ENCODE results near the gene ANAPC2. TPM values are rescaled to one million over a fixed set of nuclear protein-coding genes. Genes with fewer than 3 reads are reported as not detected.

The ANAPC2 gene
- polyA plus RNA-seq: 0.71 TPM in 1 of 2 replicates, not detected in the other

GRCh38 chr9:137188490-137189296 lies at the start of gene ANAPC2, which contains the start of gene SSNA1:
TSS of gene ANAPC2 (minus strand) at chr9:137188560. CDS start at chr9:137188532, 28 bp downstream.
TSS of gene SSNA1 (plus strand) at chr9:137188676. CDS start at chr9:137188727, 51 bp downstream.

GRCh38 chr9:137230705-137231371 lies 42.5 kb upstream of the ANAPC2 start, which contains the start of gene SLC34A3:
TSS of gene SLC34A3 (plus strand) at chr9:137230901. CDS start at chr9:137231703, 802 bp downstream.

GRCh38 chr9:137227054-137227852 lies 38.9 kb upstream of the ANAPC2 start, which contains the start of gene RNF224:
TSS of gene RNF224 (plus strand) at chr9:137227502. CDS start at chr9:137228336, 834 bp downstream.

GRCh38 chr9:137224830-137225694 lies 36.7 kb upstream of the ANAPC2 start, which contains the start of gene CYSRT1:
TSS of gene CYSRT1 (plus strand) at chr9:137225174. CDS start at chr9:137225622, 448 bp downstream.

GRCh38 chr9:137222190-137223077 lies 34.1 kb upstream of the ANAPC2 start, which contains the start of gene RNF208:
TSS of gene RNF208 (minus strand) at chr9:137222240. CDS start at chr9:137221212, 1,028 bp downstream.

GRCh38 chr9:137205126-137206069 lies 17.0 kb upstream of the ANAPC2 start, which contains the start of the genes NDOR1 and TMEM203:
TSS of gene NDOR1 (plus strand) at chr9:137205700. CDS start at chr9:137205778, 78 bp downstream.
TSS of gene TMEM203 (minus strand) at chr9:137205648. CDS start at chr9:137205414, 234 bp downstream.

GRCh38 chr9:137200311-137201204 lies 12.2 kb upstream of the ANAPC2 start, which contains the start of gene TPRN:
TSS of gene TPRN (minus strand) at chr9:137200741. CDS start at chr9:137200711, 30 bp downstream.

GRCh38 chr9:137169896-137170358 lies 18.4 kb downstream of the ANAPC2 start, which contains the start of gene LRRC26:
TSS of gene LRRC26 (minus strand) at chr9:137170051. CDS start at chr9:137169943, 108 bp downstream.

GRCh38 chr9:137138722-137139467 lies 49.5 kb downstream of the ANAPC2 start, which contains the start of gene GRIN1:
TSS of gene GRIN1 (plus strand) at chr9:137139154. CDS start at chr9:137139487, 333 bp downstream.

Other genes starting within 250 kb of the ANAPC2 start
- gene FBXW5, start 243.8 kb downstream of the ANAPC2 start, polyA plus RNA-seq: 0.56 and 2.2 TPM in 2 replicates
- gene C8G, start 243.3 kb downstream of the ANAPC2 start, polyA plus RNA-seq: 0.90 TPM in 1 of 2 replicates, not detected in the other
- gene LCN12, start 236.3 kb downstream of the ANAPC2 start, polyA plus RNA-seq: not detected in 2 replicates
- 67.9 and 135 TPM in 2 replicates for gene PTGDS, start 211.1 kb downstream of the ANAPC2 start, polyA plus RNA-seq
- not detected in 2 replicates for gene LCNL1, start 205.6 kb downstream of the ANAPC2 start, polyA plus RNA-seq
- 4.7 TPM in 2 replicates for gene PAXX, start 196.1 kb downstream of the ANAPC2 start, polyA plus RNA-seq
- gene CLIC3, start 192.0 kb downstream of the ANAPC2 start, polyA plus RNA-seq: not detected in 2 replicates
- 0.60 and 0.74 TPM in 2 replicates for gene ABCA2, start 160.3 kb downstream of the ANAPC2 start, polyA plus RNA-seq
- not detected in 2 replicates for gene FUT7, start 156.5 kb downstream of the ANAPC2 start, polyA plus RNA-seq
- 10.3 and 19.0 TPM in 2 replicates for gene NPDC1, start 142.4 kb downstream of the ANAPC2 start, polyA plus RNA-seq
- not detected in 2 replicates for gene ENTPD2, start 134.5 kb downstream of the ANAPC2 start, polyA plus RNA-seq
- 0.24 TPM in 1 of 2 replicates, not detected in the other for gene SAPCD2, start 118.0 kb downstream of the ANAPC2 start, polyA plus RNA-seq
- not detected in 2 replicates for gene UAP1L1, start 111.0 kb downstream of the ANAPC2 start, polyA plus RNA-seq
- 5.7 and 15.4 TPM in 2 replicates for gene MAN1B1, start 101.6 kb downstream of the ANAPC2 start, polyA plus RNA-seq
- gene DPP7, start 73.8 kb downstream of the ANAPC2 start, polyA plus RNA-seq: 9.9 and 22.2 TPM in 2 replicates
- 21.4 and 26.3 TPM in 2 replicates for gene GRIN1, start 49.4 kb downstream of the ANAPC2 start, polyA plus RNA-seq
- gene LRRC26, start 18.5 kb downstream of the ANAPC2 start, polyA plus RNA-seq: not detected in 2 replicates
- not detected in 2 replicates for gene TMEM210, start 16.5 kb downstream of the ANAPC2 start, polyA plus RNA-seq
- gene SSNA1, start 116 bp upstream of the ANAPC2 start, polyA plus RNA-seq: 7.4 and 25.2 TPM in 2 replicates
- gene TPRN, start 12.2 kb upstream of the ANAPC2 start, polyA plus RNA-seq: 0.44 and 0.99 TPM in 2 replicates
- gene TMEM203, start 17.1 kb upstream of the ANAPC2 start, polyA plus RNA-seq: 21.0 and 30.3 TPM in 2 replicates
- gene NDOR1, start 17.1 kb upstream of the ANAPC2 start, polyA plus RNA-seq: 0.10 and 0.11 TPM in 2 replicates
- 2.6 and 5.0 TPM in 2 replicates for gene RNF208, start 33.7 kb upstream of the ANAPC2 start, polyA plus RNA-seq
- gene CYSRT1, start 36.6 kb upstream of the ANAPC2 start, polyA plus RNA-seq: 0.26 TPM in 1 of 2 replicates, not detected in the other
- not detected in 2 replicates for gene RNF224, start 38.9 kb upstream of the ANAPC2 start, polyA plus RNA-seq
- not detected in 2 replicates for gene SLC34A3, start 42.3 kb upstream of the ANAPC2 start, polyA plus RNA-seq
- gene TUBB4B, start 52.7 kb upstream of the ANAPC2 start, polyA plus RNA-seq: 94.6 and 103 TPM in 2 replicates
- not detected in 2 replicates for gene STPG3, start 62.7 kb upstream of the ANAPC2 start, polyA plus RNA-seq
- 0.38 and 1.0 TPM in 2 replicates for gene NELFB, start 66.8 kb upstream of the ANAPC2 start, polyA plus RNA-seq
- gene TOR4A, start 89.2 kb upstream of the ANAPC2 start, polyA plus RNA-seq: not detected in 2 replicates
- gene NRARP, start 113.7 kb upstream of the ANAPC2 start, polyA plus RNA-seq: not detected in 2 replicates
- 1.2 TPM in 1 of 2 replicates, not detected in the other for gene EXD3, start 234.6 kb upstream of the ANAPC2 start, polyA plus RNA-seq
- gene NOXA1, start 234.8 kb upstream of the ANAPC2 start, polyA plus RNA-seq: not detected in 2 replicates

All from Purkinje cell (primary cell).